Stimulated activated CD4-positive, alpha-beta T cell treated with anti-CD3 and anti-CD28 coated beads, Interleukin-15, amount 100 ng/mL, for 48 hours (primary cell): ENCODE measurements around the gene NAPSA.
"Not testable (repeated sequence)": the region's sequence is repeated elsewhere in the genome, so short reads cannot be mapped to it uniquely, and the experiment has no call there.

Source experiments
- DNase-seq, 2 donors: peaks; one replicate each; pipeline ENCODE4 v3.0.0-alpha.2; 2020; ENCODE audit warnings: low read depth in 2 of 2

NAPSA gene

GRCh38 chr19:50330365-50331078 lies 34.9 kb downstream of the NAPSA start:
- DNase-seq, result peak; percentile 76 to 82

DNA sequence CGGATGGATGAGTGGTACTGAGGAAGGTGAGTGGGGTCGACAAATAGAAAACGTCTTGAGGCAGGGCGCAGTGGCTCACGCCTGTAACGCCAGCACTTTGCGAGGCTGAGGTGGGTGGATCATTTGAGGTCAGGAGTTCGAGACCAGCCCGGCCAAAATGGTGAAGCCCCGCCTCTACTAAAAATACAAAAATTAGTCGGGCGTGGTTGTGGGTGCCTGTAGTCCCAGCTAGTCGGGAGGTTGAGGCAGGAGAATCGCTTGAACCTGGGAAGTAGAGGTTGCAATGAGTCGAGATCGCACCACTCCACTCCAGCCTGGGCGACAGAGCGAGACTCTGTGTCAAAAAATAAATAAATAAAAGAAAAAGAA lies 35.5 kb downstream of the NAPSA start:
- DNase-seq, result not testable (repeated sequence)

DNA sequence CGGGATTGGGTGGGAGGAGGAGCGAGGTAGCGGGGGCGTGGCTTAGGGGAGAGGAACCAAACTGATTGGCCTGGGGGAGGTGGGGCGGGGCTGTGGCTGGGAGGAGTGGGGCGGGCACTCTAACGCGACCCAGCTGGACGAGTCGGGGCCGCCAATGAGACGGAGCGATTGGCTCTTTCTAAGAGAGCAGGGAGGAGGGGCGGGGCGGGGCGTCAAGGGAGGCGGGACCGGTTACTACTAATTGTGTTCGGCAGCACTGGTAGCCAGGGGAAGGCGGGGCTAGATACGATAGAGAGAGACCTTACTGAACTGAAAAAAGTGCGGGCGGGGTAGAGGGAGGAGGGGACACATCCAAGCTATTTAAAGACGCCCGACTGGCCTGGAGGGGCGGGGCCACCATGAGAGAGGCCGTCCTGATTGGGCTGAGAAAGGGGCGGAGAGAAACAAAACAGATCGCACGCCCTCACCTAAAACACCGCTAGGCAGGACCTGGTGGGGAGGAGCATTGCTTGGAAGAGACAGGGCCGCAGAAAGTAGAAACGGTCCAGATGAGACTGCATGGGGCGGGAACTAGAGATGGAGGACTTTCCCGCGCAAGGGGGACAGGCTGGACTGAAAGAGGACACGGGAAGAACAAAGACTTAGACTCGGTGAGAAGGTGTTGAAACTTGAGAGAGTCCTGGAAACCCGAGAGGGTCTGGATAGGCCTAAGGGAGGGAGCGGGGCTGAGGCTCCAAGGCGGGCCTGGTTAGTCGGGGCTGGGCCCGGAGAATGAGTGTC lies 36.1 kb downstream of the NAPSA start, which contains the start of gene KCNC3:
KCNC3 (minus strand) TSS at position 232 of the 780 bp plus-strand sequence. CDS start 295 bp downstream, outside the sequence.
- DNase-seq, result peak; percentile 97 to 100

DNA sequence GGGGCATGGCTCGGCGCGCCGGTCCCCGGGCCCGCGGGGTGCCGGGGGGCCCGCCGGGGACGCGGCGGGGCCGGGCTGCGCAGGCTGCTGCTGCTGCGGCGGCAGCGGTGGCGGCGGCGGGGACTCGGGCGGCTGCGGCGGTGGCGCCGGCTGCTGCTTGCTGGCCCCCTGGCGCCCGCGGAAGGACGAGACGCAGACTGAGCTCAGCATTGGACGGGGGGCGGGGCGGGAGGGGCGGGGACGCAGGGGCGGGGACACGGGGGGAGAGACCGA lies 36.6 kb downstream of the NAPSA start:
- DNase-seq, result no peak

DNA sequence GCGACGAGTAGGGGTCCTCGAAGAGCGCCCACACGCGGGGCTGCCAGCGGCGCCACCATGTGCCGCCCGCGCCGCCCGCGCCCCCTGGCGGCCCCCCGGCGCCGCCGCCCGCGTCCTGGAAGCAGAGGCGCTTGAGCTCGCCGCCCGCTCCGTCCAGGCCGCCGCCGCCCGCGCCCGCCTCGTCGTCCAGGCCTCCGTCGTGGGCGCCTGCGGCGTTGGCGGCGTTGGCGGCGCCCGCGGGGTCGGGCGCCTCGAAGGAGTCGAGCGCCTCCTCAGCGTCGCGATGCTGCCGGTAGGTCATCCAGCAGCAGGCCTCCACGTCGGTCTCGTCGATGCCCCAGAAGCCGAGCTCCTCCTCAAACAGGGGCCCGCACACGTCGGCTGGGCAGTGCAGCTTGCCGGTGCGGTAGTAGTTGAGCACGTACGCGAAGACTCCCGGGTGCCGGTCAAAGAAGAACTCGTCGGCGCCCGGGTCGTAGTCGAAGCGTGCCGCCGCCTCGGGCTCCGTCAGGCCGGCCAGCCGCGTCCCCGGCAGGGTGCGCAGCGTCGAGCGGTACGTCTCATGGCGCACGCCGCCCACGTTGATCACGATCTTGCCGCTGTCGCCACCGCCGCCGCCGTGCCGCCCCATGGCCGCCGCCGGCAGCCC lies 37.1 kb downstream of the NAPSA start:
- DNase-seq, result no peak

DNA sequence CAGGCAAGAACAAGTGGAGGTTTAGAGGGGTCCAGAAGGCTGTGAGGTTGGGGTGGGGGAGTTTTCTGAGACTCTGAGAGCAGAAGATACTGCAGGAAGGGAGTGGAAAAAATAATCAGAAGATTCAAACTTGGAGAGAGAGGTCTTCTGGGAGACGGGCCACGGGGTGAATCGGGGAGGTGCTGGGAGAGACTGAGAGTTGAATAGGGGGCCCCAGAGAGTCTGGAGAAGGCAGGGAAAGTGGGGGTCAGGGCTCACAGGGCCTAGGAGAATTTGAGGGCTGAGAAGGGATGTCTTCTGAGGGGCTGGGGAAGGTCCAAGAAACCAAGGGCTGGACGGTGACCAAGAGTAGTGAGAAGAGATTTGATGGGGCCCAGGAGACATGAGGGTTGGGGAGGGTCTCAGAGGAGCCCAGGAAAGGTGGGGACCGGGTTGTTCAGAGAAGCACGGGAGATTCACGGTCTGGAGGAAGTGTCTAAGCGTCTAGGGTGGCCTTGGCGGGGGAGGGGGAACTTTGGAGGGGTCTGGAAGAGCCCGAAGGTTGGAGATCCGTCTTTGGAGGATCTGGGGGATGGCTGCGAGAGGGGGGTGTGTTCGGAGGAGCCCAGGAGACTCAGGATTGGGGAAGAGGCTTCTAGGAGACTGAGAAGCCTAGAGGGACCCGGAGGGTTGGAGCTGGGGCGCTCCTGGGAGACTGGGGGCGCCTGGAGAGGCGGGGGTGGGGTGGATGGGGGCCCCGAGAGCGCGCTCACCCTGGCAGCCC lies 37.8 kb downstream of the NAPSA start:
- DNase-seq, result no peak

- no peak for DNase-seq
Observed at GRCh38 chr19:50327013-50327412, 38.4 kb downstream of the NAPSA start.

GRCh38 chr19:50326101-50326664 lies 39.3 kb downstream of the NAPSA start:
- no peak for DNase-seq

- DNase-seq, result peak in 1 of 2 donors; percentile 71
Observed at GRCh38 chr19:50325310-50326100, 39.9 kb downstream of the NAPSA start.

DNA sequence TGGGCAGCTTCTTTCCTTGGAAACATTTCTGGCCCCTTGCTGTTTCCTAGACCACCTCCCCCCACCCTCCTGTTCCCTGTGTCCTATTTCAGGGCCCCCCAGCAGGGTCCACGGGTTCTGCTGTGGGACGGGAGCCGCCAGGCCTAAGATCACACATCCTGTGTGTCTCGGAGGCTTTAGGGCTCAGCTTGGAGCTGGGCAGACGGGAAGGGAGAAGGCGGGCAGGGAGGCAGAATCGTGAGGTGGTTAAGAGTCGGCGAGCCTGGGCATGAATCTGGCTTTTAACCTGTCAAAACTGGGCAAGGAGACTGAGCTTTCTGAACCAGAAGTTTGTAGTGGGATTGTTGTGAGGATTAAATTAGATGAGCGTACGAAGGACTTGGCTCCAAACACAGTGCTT lies 41.1 kb downstream of the NAPSA start:
- no peak for DNase-seq

DNA sequence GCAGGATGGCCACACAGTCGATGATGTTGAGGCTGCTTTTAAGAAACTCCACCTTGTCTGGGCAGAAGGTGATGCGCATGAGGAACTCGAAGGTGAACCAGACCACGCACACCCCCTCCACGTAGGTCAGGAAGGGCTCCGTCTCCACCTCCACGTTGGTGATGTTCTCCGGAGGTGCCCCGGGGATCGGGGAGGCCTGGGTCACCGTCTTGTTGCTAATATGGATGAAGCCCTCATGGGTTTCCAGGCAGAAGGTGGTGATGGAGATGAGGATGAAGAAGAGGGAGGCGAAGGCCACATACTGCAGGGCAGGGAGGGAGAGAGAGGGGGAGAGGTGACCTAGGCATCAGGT lies 41.7 kb downstream of the NAPSA start:
- no peak for DNase-seq

GRCh38 chr19:50322931-50323781 lies 42.3 kb downstream of the NAPSA start:
- DNase-seq, result no peak

DNA sequence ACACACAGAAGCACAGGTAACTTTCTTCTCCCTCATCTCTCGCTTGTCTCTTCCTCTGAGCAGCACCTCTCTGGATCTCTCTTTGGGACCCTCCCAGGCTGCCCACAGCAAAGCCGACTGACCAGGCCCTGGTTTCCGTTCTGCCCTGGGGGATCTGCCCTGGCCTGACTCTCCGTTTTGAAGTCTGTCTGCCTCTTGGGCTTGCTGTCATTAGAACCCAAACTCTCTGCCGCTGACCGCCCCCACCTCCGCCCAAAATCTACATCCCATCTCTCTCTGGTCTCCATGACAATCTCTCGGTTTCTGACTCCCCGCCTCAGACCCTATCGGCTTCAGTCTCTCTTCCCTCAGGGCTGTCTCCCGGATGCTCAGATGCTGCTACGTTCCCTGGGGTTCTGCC lies 43.2 kb downstream of the NAPSA start:
- no peak for DNase-seq

DNA sequence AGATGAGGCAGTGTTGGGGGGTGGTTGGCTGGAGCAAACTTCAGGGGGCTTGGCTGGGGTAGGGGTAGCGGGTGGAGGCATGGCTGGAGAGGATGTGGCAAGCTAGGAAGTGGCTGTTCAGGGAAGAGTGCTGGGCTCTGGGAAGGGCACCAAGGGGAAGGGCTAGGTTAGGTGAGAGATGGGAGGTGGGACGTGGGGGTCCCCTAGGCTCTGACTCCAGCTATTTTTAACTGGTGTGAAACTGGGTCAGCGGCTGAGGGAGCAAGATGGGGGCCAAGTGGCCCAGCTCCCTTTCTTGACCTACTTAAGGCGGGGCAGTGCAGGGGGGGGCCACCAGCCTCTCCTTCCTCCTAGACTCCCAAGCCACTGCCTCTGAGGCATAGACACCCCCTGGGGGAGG lies 43.6 kb downstream of the NAPSA start:
- no peak for DNase-seq

DNA sequence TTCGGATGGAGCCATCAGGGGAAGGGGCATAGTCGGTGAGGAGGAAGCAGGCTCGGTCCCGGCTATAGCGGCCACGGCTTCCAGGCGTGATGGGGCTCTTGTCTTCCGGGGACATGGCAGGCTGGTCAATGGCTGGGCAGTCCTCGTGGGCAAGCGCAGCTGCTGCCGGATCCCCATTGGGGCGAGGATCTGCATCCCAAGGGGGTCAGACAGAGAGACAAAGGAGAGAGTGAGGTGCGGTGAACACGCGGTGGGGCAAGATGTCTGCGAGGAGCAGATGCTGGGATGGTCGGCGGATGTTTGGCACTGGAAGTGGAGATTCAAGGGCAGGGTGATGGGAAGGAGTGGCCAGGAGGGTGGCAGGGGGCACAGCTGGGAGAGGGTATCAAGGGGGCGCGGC lies 44.8 kb downstream of the NAPSA start:
- DNase-seq, result no peak

DNA sequence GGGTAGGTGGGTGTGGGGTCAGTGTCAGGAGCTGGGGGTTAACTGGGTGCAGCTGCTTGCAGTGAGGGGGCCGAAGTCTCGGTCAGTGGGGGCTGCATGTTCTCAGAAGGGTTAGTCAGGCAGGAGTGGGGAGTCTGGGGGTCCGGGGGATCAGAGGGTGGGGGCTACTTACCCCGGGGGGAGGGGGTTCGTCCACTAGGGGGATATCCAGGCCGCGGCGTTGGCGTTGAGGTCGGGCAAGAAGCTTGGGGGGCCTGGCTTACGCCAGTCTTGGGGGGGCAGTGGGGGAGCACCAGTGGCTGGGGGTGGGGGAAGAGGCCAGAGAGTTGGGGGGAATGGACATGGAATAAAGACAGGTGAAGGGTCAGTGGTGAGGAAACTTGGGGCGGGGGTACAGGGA lies 45.4 kb downstream of the NAPSA start:
- DNase-seq, result no peak

GRCh38 chr19:50319156-50319555 lies 46.3 kb downstream of the NAPSA start:
- DNase-seq, result no peak

DNA sequence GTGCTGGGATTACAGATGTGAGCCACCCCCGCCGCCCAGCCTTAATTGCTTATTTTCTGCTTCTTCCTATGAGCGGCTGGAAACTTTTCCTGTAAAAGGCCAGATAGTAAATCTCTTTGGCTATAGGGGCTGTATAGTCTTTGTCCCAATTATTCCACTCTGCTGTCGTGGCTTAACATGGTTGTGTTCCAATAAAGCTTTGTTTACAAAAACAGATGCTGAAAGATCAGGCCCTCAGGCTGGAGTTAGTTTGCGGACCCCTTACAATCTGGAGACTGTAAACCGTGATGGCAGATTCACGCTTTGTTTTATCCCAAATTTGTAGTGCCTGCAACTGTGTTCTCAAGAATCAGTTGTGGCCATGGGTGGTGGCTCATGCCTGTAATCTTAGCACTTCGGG lies 47.0 kb downstream of the NAPSA start:
- no peak for DNase-seq

GRCh38 chr19:50317115-50317514 lies 48.3 kb downstream of the NAPSA start:
- DNase-seq, result no peak

- no peak for DNase-seq
Observed at GRCh38 chr19:50315773-50316448, 49.5 kb downstream of the NAPSA start.
